Amniotic epithelial cell (primary cell): ENCODE results near the gene NINL.
"Not testable (repeated sequence)": the region's sequence is repeated elsewhere in the genome, so short reads cannot be mapped to it uniquely, and the experiment has no call there.

Source experiments
- DNase-seq: peaks from one replicate; pipeline ENCODE4 v3.0.0-alpha.2; 2010; ENCODE audit warnings: low read depth

Gene NINL

DNA sequence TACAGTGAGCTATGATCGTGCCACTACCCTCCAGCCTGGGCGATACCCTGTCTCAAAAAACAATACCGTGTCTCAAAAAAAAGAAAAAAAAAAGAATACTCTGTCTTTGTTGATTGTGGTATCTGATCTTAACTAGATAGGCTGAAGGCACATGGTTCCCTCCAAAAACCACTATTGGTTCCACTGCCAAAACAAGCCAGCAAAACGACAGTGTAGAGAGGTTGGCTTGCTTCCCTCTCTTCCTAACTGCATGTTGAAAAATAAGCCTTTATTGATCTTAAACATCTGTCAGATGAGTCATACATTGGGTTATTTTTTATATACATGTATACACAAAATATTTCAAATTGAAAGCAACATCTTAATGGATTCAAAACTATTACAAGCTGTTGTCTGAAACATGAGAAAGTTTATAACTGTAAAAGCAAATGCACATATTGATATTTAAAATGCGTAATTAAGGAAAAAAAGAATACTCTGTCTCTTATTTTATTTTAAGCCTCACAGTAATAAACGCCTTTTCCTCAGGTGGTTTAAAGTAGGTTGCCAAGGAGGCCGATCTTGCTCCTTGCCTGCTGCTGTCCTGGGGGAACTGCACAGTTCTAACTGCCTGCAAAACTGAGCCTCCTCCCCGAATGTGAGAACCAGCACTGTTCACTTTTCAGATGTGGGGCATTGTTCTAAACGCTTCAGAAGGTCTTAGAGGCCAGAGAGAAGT, 7.0 kb upstream of the NINL start:
- no peak for DNase-seq

DNA sequence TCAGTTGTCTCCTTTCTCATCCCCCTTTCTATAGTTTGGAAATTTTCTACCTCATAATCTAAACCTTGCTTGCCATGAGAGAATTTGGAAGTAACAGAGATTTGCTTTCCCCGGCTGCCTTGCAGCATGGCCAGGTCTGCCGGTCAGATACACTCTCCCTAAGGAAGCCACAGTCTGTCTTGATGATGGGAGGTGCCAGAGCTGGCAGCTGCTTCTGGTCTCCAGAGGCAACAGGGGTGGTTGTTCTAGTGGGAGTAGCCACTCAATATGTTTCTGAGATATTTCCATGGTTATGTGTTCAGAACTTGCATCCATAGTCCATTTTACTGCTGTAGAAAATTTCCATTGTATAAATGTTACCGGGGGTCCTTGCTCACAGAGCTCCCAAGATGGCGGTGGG, 5.4 kb upstream of the NINL start:
- DNase-seq, result not testable (repeated sequence)

DNA sequence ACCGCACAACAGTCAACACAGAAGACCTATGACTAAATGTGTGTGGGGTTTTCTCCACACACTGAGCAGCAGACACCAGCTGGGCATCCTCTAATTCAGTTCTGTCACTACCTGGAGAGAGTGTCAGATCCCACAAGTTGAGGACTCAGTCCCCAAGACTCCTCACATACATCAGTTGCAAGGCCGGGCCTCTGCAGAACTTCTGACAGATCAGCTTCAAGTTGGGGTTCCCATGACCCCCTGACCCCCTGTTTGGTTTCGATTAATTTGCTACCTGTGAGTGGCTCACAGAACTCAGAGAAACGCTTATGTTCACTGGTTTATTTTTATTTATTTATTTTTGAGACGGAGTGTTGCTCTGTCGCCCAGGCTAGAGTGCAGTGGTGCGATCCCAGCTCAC, 3.2 kb upstream of the NINL start:
- DNase-seq, result no peak

DNA sequence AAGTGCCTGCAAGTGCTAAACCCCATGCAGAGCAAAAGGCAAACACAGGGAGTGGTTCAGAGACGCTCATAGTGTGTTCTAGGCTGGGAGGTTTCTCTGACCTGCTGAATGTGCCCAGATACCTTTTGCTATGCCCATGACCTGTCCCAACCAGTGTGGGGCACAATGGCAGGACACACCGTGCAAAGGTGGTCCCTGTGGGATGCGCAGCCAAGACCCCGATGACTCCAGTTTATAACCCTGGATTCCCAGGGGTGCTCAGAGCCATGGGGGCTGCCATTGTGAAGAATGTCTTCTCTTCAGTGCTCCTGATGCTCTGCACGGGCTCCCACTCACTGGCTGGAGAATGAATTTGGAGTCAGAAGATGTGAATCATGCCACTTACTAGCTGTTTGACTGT, 2.2 kb upstream of the NINL start:
- DNase-seq, result no peak

- DNase-seq, result no peak
These were observed 1.5 kb upstream of the NINL start for GRCh38 chr20:25586877-25587276.

DNA sequence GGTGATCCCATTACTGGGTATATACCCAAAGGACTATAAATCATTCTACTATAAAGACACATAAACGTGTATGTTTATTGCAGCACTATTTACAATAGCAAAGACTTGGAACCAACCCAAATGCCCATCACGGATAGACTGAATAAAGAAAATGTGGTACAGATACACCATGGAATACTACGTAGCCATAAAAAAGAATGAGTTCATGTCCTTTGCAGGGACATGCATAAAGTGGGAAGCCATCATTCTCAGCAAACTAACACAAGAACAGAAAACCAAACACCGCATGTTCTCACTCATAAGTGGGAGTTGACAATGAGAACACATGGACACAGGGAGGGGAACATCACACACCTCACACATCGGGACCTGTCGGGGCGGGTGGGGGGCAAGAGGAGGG, 1.7 kb downstream of the NINL start:
- DNase-seq, result not testable (repeated sequence)

DNA sequence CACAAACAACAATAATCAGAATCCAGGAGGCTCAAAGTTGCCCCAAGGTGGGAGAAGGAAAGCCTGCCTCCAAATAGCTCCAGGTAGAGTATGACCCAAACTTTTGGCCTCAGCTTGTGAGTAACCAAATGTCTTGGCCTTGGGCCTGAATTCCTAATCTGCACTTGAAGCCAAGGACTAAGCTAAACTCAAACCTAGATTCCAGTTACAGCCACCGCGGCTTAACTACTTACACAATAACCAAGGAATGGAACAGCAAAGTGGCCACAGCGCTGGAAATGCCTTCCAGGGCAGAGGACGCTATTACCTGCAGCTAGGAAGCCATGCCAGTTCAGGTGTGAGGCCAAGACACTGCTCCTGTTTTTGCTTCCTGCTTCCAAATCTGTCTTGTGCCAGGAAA, 4.6 kb downstream of the NINL start:
- DNase-seq, result peak; percentile 46

DNA sequence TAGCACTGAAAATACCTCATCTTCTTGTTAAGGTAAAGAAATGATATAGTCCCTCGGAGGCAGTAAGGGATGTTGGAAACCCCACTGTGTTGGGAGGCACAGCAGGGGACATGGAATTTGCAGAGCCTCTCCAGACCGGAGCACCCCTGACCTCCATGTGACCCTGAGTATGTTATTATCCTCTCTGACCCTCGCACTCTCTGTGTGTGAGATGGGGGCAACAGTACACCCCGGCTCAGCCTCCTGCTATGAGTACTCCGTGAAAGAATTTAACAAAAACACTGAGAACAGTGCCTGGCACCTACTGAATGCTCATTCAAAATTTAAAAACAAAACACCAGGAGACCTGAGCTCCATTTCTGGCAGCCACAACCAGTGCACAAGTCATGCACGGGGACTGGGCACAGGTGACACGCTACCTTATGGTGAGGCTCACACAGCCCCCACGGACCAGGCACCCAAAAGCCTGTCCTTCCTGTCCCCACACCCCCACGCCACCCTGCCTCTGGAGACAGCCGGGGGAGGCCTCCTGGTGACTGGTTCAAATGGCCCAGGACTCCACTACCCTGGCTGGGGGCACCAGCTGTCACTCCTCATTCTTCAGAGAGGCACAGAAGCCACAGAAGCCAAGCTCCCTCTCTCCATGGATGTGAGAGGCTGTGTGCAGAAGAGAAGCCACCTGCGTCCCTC, 6.1 kb downstream of the NINL start:
- DNase-seq, result peak; percentile 47

DNA sequence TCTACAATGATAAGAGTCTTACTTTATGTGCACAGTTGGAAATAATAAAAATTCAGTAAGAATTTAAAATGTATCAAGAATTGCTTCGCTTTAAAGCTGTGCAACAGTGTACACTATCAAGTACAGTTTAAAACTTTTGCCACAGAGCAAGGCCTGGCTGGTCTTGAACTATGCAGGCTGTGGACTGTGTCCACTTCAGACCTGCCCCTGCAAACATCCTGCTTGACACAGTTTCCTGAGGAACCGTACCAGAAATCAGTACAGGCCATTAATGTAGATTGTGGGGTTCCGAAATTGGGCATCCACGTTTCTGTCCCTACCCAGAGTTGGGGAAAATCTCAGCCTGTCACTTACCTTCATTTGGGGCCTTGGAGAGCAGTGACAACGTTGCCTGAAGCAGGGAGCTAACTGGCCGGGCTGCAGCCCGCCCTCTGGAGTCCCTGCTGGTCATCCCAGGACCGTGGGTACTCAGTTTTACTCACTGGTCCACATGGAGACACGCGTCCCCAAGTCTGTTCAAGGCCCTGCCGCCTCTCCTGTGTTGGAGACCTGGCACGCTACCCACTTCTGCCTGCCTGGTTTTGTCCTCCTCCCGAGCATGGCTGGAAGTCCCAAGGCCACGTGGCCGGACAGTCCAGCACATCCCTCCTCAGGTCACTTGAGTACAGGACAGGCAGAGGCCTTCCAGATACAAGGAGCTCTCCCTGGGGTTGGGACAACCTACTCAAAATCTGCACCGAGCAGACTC, 8.4 kb downstream of the NINL start:
- no peak for DNase-seq

- DNase-seq, result peak; percentile 62
These were observed 10.9 kb downstream of the NINL start for GRCh38 chr20:25574411-25574810.

GRCh38 chr20:25573288-25574251, 11.8 kb downstream of the NINL start:
- DNase-seq, result no peak

DNA sequence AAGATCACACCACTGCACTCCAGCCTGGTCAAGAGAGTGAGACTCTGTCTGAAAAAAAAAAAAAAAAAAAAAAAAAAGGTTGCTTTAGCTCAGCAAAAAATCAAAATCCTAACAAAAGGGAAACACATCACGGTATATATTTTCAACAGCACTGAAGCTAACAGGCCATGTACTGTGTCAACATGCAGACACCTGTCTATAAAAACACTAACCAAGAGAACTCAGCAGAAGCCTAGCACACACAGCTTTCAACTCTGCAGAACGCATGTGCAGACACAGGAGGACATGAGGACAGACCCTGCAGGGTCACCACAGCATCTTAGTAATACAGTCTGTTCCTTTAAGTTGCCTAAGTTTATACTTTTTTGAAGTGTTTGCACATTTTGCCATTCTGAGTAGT, 13.5 kb downstream of the NINL start:
- DNase-seq, result no peak

- DNase-seq, result no peak
These were observed 14.1 kb downstream of the NINL start for GRCh38 chr20:25571240-25571639.

DNA sequence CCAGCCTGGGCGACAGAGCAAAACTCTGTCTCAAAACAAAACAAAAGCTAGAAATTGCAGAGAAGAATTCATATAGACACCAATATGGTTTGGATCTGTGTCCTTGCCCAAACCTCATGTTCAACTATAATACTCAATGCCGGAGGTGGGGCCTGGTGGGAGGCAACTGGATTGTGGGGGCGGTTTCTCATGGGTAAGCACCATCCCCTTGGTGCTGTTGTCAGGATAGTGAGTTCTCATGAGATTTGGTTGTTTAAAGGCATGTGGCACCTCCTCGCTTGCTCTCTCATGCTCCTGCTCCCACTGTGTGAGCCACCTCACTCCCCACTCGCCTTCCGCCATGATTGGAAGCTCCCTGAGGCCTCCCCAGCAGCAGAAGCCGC, 15.2 kb downstream of the NINL start:
- no peak for DNase-seq

- no peak for DNase-seq
These were observed 18.0 kb downstream of the NINL start for GRCh38 chr20:25567286-25567685.

DNA sequence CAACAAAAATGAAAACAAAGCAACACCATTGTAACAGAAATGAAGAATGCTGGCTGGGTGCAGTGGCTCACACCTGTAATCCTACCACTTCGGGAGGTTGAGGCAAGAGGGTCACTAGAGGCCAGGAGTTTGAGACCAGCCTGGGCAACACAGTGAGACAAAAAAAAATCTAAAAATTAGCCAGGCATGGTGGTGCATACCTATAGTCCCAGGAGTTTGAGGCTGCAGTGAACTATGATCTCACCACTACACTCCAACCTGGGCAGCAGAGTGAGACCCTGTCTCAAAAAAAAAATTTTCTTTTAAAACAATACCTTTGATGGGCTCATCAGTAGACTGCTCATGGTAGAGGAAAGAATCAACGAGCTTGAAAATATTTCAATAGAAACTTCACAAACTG, 18.5 kb downstream of the NINL start:
- no peak for DNase-seq

DNA sequence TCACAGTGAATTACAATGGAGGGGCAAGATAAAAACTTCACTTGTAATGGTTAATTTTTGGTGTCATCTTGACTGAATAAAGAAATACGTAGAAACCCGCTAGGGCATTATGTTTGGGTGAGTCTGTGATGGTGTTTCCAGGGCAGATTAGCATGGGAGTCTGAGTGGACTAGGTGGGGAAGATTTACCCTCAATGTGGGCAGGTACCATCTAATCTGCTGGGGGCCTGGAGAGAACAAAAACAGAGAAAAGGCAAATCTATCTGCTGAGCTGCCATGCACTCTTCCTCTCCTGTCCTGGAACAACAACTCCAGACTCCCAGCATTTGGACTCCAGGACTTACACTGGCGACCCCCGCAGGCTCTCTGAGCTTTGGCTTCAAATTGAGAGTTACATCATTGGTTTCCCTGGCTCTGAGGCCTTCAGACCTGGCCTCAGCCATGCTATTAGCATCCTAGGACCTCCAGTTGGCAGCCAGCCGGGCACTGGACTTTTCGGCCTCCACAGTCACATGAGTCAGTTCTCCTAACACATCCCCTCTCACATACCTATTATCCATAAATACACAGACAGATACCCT, 19.7 kb downstream of the NINL start:
- DNase-seq, result no peak

DNA sequence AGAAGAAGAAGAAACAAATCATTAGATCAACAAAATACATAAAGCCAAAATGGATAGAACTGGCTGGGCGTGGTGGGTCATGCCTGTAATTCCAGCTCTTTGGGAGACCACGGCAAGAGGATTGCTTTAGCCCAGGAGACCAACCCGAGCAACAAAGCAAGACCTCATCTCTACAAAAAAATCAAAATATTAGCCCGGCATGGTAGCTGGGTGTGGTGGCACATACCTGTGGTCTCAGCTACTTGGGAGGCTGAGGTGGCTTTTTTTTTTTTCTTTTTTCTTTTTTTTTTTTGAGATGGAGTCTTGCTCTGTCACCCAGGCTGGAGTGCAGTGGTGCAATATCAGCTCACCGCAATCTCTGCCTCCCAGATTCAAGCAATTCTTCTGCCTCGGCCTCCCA, 21.5 kb downstream of the NINL start:
- DNase-seq, result no peak

DNA sequence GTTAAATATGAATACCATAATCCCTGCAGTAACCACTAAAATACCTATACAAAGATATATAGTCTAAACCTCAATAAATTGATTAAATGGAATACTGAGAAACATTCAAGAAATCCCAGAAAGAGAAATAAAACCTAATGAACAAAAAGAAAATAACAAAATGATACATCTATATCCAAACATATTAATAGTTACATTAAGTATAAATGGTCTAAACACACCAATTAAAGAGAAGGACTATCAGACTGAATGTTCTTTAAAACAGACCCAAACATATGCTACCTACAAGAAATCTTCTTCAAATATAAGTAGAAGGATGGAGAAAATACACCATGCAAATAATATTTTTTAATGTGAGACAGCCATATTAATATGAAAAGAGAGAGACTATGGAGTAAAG, 22.0 kb downstream of the NINL start:
- no peak for DNase-seq

- not testable (repeated sequence) for DNase-seq
These were observed 23.6 kb downstream of the NINL start for GRCh38 chr20:25561771-25562170.

- peak; percentile 90 for DNase-seq
These were observed 31.5 kb downstream of the NINL start for GRCh38 chr20:25553819-25554296.

DNA sequence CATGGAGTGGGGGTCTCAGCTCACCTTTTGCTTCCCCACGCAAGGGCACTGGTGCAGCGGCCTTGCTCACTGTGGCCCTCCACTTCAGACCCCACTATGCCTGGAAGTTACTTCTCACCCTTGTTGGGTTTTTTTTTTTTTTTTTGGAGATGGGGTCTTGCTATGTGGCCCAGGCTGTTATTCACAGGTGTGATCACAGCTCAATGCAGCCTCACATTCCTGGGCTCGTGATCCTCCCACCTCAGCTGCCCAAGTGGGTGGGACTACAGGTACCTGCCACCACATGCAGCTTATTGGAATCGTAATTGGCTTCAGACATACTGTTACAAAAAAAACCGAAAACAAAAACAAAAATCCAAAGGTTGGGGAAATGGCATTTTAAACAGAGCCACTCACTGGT, 32.4 kb downstream of the NINL start:
- no peak for DNase-seq
